ENCODE data around the gene WNT3A.

DNA sequence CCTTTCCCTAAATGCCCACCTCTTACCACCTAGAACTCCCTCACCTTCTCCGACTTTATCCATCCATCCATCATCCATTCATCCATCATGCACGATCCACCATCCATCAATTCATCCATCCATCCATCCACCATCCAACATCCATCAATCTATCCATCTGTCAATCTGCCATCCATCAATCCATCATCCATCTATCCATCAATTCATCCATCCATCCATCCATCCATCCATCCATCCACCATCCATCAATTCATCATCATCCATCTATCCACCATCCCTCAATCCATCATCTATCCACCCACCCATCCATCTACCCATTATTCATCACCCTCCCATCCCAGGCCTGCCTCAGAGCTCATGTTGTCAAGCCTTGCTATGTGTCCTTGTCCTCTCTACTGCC lies 34.5 kb downstream of the WNT3A start:
- TF ChIP-seq, protein P1, sequence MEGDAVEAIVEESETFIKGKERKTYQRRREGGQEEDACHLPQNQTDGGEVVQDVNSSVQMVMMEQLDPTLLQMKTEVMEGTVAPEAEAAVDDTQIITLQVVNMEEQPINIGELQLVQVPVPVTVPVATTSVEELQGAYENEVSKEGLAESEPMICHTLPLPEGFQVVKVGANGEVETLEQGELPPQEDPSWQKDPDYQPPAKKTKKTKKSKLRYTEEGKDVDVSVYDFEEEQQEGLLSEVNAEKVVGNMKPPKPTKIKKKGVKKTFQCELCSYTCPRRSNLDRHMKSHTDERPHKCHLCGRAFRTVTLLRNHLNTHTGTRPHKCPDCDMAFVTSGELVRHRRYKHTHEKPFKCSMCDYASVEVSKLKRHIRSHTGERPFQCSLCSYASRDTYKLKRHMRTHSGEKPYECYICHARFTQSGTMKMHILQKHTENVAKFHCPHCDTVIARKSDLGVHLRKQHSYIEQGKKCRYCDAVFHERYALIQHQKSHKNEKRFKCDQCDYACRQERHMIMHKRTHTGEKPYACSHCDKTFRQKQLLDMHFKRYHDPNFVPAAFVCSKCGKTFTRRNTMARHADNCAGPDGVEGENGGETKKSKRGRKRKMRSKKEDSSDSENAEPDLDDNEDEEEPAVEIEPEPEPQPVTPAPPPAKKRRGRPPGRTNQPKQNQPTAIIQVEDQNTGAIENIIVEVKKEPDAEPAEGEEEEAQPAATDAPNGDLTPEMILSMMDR (IDR thresholded peaks at IDR 0.05) = no peak
- TF ChIP-seq POLR2A (IDR thresholded peaks at IDR 0.05) (no peak), POLR2AphosphoS5 (IDR thresholded peaks at IDR 0.05) (no peak), EP300 (IDR thresholded peaks at IDR 0.05) (no peak)
